GM12801 (cell line): ENCODE measurements around the gene PHLDB2.

Experiments used
- CTCF ChIP-seq: IDR thresholded peaks from one replicate; pipeline ENCODE4 v1.5.1; 2011; ENCODE audit warnings: control low read depth; ENCODE audit not compliant: insufficient read length; ENCODE audit errors: extremely low read depth

The PHLDB2 gene

GRCh38 chr3:112013058-112013783, 154.2 kb downstream of the PHLDB2 start:
- TF ChIP-seq CTCF: no peak

- no peak for TF ChIP-seq CTCF
These were observed 154.7 kb downstream of the PHLDB2 start for GRCh38 chr3:112013784-112014143.

GRCh38 chr3:112017091-112017490, 158.0 kb downstream of the PHLDB2 start:
- no peak for TF ChIP-seq CTCF

GRCh38 chr3:112018712-112019111, 159.6 kb downstream of the PHLDB2 start:
- no peak for TF ChIP-seq CTCF

- no peak for TF ChIP-seq CTCF
These were observed 160.7 kb downstream of the PHLDB2 start for GRCh38 chr3:112019716-112020115.

GRCh38 chr3:112020674-112021085, 161.6 kb downstream of the PHLDB2 start:
- TF ChIP-seq CTCF: no peak
